Stimulated activated CD4-positive, alpha-beta T cell treated with anti-CD3 and anti-CD28 coated beads, Interleukin-1b, Interleukin-23, amount 100 ng/mL, for 48 hours (primary cell): ENCODE data around the gene ATP9A.
A peak's percentile ranks its signal among the peaks of the same experiment; 100 is the strongest.
"Not testable (repeated sequence)": the region's sequence is repeated elsewhere in the genome, so short reads cannot be mapped to it uniquely, and the experiment has no call there.

ENCODE experiments used
- DNase-seq: peaks from one replicate; pipeline ENCODE4 v3.0.0-alpha.2; 2020

The ATP9A gene

GRCh38 chr20:51752343-51752951 is 15.7 kb downstream of the ATP9A start:
- DNase-seq = no peak

GRCh38 chr20:51750770-51751388 is 17.3 kb downstream of the ATP9A start:
- DNase-seq = no peak

GRCh38 chr20:51750037-51750769 is 18.0 kb downstream of the ATP9A start:
- peak; percentile 39 for DNase-seq

- DNase-seq = no peak
Observed at GRCh38 chr20:51749674-51750036, 18.5 kb downstream of the ATP9A start.

GRCh38 chr20:51747182-51747911 is 20.8 kb downstream of the ATP9A start:
- no peak for DNase-seq

GRCh38 chr20:51745804-51746203 is 22.4 kb downstream of the ATP9A start:
- DNase-seq = no peak

GRCh38 chr20:51740838-51741237 is 27.4 kb downstream of the ATP9A start:
- no peak for DNase-seq

GRCh38 chr20:51740308-51740707 is 27.9 kb downstream of the ATP9A start:
- DNase-seq = not testable (repeated sequence)

- no peak for DNase-seq
Observed at GRCh38 chr20:51739722-51740249, 28.4 kb downstream of the ATP9A start.

GRCh38 chr20:51738877-51739447 is 29.2 kb downstream of the ATP9A start:
- no peak for DNase-seq

- not testable (repeated sequence) for DNase-seq
Observed at GRCh38 chr20:51738261-51738660, 29.9 kb downstream of the ATP9A start.

GRCh38 chr20:51736947-51737346 is 31.2 kb downstream of the ATP9A start:
- no peak for DNase-seq

GRCh38 chr20:51735728-51736600 is 32.2 kb downstream of the ATP9A start:
- no peak for DNase-seq

- no peak for DNase-seq
Observed at GRCh38 chr20:51734876-51735720, 33.1 kb downstream of the ATP9A start.

- DNase-seq = no peak
Observed at GRCh38 chr20:51733070-51733469, 35.1 kb downstream of the ATP9A start.

- no peak for DNase-seq
Observed at GRCh38 chr20:51732096-51732791, 35.9 kb downstream of the ATP9A start.

- DNase-seq = no peak
Observed at GRCh38 chr20:51731731-51732095, 36.5 kb downstream of the ATP9A start.

- no peak for DNase-seq
Observed at GRCh38 chr20:51729771-51730170, 38.4 kb downstream of the ATP9A start.

GRCh38 chr20:51728737-51729136 is 39.5 kb downstream of the ATP9A start:
- no peak for DNase-seq

- no peak for DNase-seq
Observed at GRCh38 chr20:51727872-51728271, 40.3 kb downstream of the ATP9A start.
